ENCODE measurements around the gene CEP83.
A peak's percentile ranks its signal among the peaks of the same experiment; 100 is the strongest.

Gene CEP83

DNA sequence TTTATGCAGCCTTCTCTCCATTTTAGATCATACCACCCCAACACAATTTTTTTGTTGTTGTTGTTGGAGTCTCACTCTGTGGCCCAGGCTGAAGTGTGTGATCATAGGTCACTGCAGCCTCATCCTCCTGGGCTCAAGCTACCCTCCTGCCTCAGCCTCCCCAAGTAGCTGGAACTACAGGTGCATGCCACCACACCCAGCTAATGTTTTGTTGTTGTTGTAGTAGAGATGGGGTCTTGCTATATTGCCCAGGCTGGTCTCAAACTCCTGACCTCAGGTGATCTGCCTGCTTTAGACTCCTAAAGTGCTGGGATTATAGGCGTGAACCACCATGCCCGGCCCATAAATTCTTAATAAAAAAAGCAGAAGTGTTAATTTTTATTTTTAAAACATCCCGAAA is 199.7 kb downstream of the CEP83 start:
- DNase-seq (ENCODE audit: extremely low spot score, insufficient read length, low read depth) (no peak), FAIRE-seq (no peak)

DNA sequence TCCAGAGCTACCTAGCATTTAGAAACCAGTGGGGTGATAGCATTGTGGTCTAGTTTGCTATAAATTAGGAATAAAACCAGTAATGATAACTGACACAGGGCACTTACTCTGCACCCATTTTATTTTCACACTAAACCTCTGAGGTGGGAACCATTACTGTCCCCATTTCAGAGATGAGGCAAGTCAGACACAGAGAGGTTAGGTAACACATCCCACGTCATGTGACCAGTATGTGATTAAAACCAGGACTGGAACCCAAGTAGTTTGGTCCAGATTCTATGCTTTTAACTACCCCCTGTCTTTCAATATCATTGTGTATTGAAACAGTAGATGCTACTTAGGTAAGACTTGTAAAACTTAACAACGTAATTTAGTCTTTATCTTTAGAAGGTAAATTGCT is 201.1 kb downstream of the CEP83 start:
- FAIRE-seq (peak; percentile 79), DNase-seq (ENCODE audit: extremely low spot score, insufficient read length, low read depth) (no peak)
